Mesendoderm (in vitro differentiated cells): ENCODE data around the gene PEX14.
"Not testable (repeated sequence)": the region's sequence is repeated elsewhere in the genome, so short reads cannot be mapped to it uniquely, and the experiment has no call there.

ENCODE experiments used
- DNase-seq: peaks from one replicate; pipeline ENCODE4 v3.0.0; 2013
- H2AK5ac ChIP-seq: 2 replicates; pipeline ENCODE4 v1.6.1; 2013; ENCODE audit warnings: low read length, inconsistent platforms
- H2BK120ac ChIP-seq: 2 replicates; pipeline ENCODE4 v1.6.1; 2013; ENCODE audit warnings: low read depth, mild to moderate bottlenecking, low read length, moderate library complexity, mixed read lengths
- H2BK15ac ChIP-seq: replicated peaks from 2 replicates; pipeline ENCODE4 v1.6.1; 2013; ENCODE audit warnings: low read depth, mild to moderate bottlenecking, moderate library complexity
- H2BK5ac ChIP-seq: 2 replicates; pipeline ENCODE4 v1.6.1; 2013; ENCODE audit warnings: low read length, inconsistent platforms
- H3K18ac ChIP-seq: 2 replicates; pipeline ENCODE4 v1.6.1; 2013; ENCODE audit warnings: mild to moderate bottlenecking, low read length, mixed read lengths
- H3K23ac ChIP-seq: one replicate; pipeline ENCODE4 v1.6.1; 2013; ENCODE audit warnings: low read length
- H3K27ac ChIP-seq: 2 replicates; pipeline ENCODE4 v1.5.1; 2013; ENCODE audit warnings: low read depth, mild to moderate bottlenecking, inconsistent platforms, low read length, moderate library complexity
- H3K27me3 ChIP-seq: 2 replicates; pipeline ENCODE4 v1.6.1; 2013; ENCODE audit warnings: low read length, control low read depth, mild to moderate bottlenecking, inconsistent platforms; ENCODE audit not compliant: insufficient read depth, poor library complexity
- H3K36me3 ChIP-seq: 2 replicates; pipeline ENCODE4 v1.6.1; 2013; ENCODE audit warnings: low read length, inconsistent platforms; ENCODE audit not compliant: control insufficient read depth, insufficient read depth
- H3K4ac ChIP-seq: one replicate; pipeline ENCODE4 v1.6.1; 2013; ENCODE audit warnings: low read depth, mild to moderate bottlenecking, low read length, moderate library complexity
- H3K4me1 ChIP-seq: 2 replicates; pipeline ENCODE4 v1.6.1; 2013; ENCODE audit warnings: low read depth, low read length, inconsistent platforms; ENCODE audit not compliant: control insufficient read depth
- H3K4me2 ChIP-seq: 2 replicates; pipeline ENCODE4 v1.6.1; 2013; ENCODE audit warnings: low read length
- H3K4me3 ChIP-seq: 2 replicates; pipeline ENCODE4 v1.5.1; 2013; ENCODE audit warnings: mild to moderate bottlenecking, low read length
- H3K56ac ChIP-seq: one replicate; pipeline ENCODE4 v1.6.1; 2013; ENCODE audit warnings: low read length
- H3K79me1 ChIP-seq: 2 replicates; pipeline ENCODE4 v1.6.1; 2013; ENCODE audit warnings: low read length, inconsistent platforms
- H3K79me2 ChIP-seq: 2 replicates; pipeline ENCODE4 v1.6.1; 2013; ENCODE audit warnings: mild to moderate bottlenecking, low read length; ENCODE audit not compliant: control insufficient read depth, insufficient read depth
- H3K9ac ChIP-seq: 2 replicates; pipeline ENCODE4 v1.6.1; 2013; ENCODE audit warnings: low read length, inconsistent platforms
- H4K5ac ChIP-seq: one replicate; pipeline ENCODE4 v1.6.1; 2013; ENCODE audit warnings: low read length
- H4K8ac ChIP-seq: one replicate; pipeline ENCODE4 v1.6.1; 2013; ENCODE audit warnings: low read depth, mild to moderate bottlenecking, control low read depth, low read length, moderate library complexity
- WGBS: extraction: QIAGEN DNeasy Blood & Tissue Kit; methylation state at CpG from one replicate; pipeline ENCODE4 v1.1.7; 2013; ENCODE audit warnings: low lambda C conversion rate, missing lambda C conversion rate; ENCODE audit not compliant: insufficient coverage; ENCODE audit errors: extremely low coverage; 5-methylcytosine and 5-hydroxymethylcytosine counted together

Gene PEX14

GRCh38 chr1:10456048-10456447, 18.7 kb upstream of the PEX14 start:
- Histone ChIP-seq H3K79me2 (no peaks in the 10 kb centered on the region), H2BK15ac (no peak overlapping the region), H3K18ac (no peak overlapping the region), H3K27ac (no peak overlapping the region), H3K4me3 (no peak overlapping the region), H3K23ac (no peak overlapping the region), H3K27me3 (no peaks in the 10 kb centered on the region), H4K5ac (no peak overlapping the region), H3K56ac (no peak overlapping the region), H3K4ac (no peak overlapping the region), H4K8ac (no peak overlapping the region), H2BK5ac (no peak overlapping the region), H2AK5ac (no peak overlapping the region), H3K79me1 (no peaks in the 10 kb centered on the region), H3K4me1 (no peaks in the 10 kb centered on the region), H3K9ac (no peak overlapping the region), H3K4me2 (no peak overlapping the region), H3K36me3 (no peaks in the 10 kb centered on the region), H2BK120ac (no peak overlapping the region)
- no CpG with 5 or more reads among the region's 5 CpGs for WGBS
- DNase-seq, result peak; percentile 21

GRCh38 chr1:10456661-10457060, 18.1 kb upstream of the PEX14 start:
- no peaks in the 10 kb centered on the region for H3K79me2 ChIP-seq
- no peak overlapping the region for H3K9ac ChIP-seq
- no peak overlapping the region for H2AK5ac ChIP-seq
- peaks cover 5% of the 10 kb centered on the region for H3K36me3 ChIP-seq
- no peaks in the 10 kb centered on the region for H3K27me3 ChIP-seq
- no peaks in the 10 kb centered on the region for H3K4me1 ChIP-seq
- no peak overlapping the region for H3K4ac ChIP-seq
- H3K4me2 ChIP-seq, result no peak overlapping the region
- no CpG with 5 or more reads among the region's 7 CpGs for WGBS
- no peak overlapping the region for H3K4me3 ChIP-seq
- H3K27ac ChIP-seq, result no peak overlapping the region
- H4K5ac ChIP-seq, result no peak overlapping the region
- H3K56ac ChIP-seq, result no peak overlapping the region
- no peak overlapping the region for H4K8ac ChIP-seq
- no peak overlapping the region for H2BK15ac ChIP-seq
- H3K79me1 ChIP-seq, result no peaks in the 10 kb centered on the region
- H2BK120ac ChIP-seq, result no peak overlapping the region
- DNase-seq, result no peak
- H3K18ac ChIP-seq, result no peak overlapping the region
- H2BK5ac ChIP-seq, result no peak overlapping the region
- H3K23ac ChIP-seq, result no peak overlapping the region

GRCh38 chr1:10457462-10457861, 17.3 kb upstream of the PEX14 start:
- not testable (repeated sequence) for H2AK5ac ChIP-seq, H2BK5ac ChIP-seq, H2BK15ac ChIP-seq, H3K4me2 ChIP-seq, H3K79me2 ChIP-seq, H3K56ac ChIP-seq, H3K4me1 ChIP-seq, H2BK120ac ChIP-seq, H3K4ac ChIP-seq, H3K27ac ChIP-seq, H4K8ac ChIP-seq, H3K9ac ChIP-seq, H3K27me3 ChIP-seq, H3K36me3 ChIP-seq, H3K4me3 ChIP-seq, DNase-seq, H3K18ac ChIP-seq, H4K5ac ChIP-seq, H3K79me1 ChIP-seq, H3K23ac ChIP-seq
- no CpG with 5 or more reads among the region's 7 CpGs for WGBS

- peaks cover 9% of the 10 kb centered on the region for H3K36me3 ChIP-seq
- no peak overlapping the region for H2AK5ac ChIP-seq
- H3K4me3 ChIP-seq, result no peak overlapping the region
- no peak overlapping the region for H3K56ac ChIP-seq
- H4K5ac ChIP-seq, result no peak overlapping the region
- H3K23ac ChIP-seq, result no peak overlapping the region
- no peaks in the 10 kb centered on the region for H3K79me1 ChIP-seq
- WGBS, result no CpG with 5 or more reads among the region's 9 CpGs
- H3K18ac ChIP-seq, result no peak overlapping the region
- no peak overlapping the region for H3K9ac ChIP-seq
- H3K4me1 ChIP-seq, result no peaks in the 10 kb centered on the region
- H2BK120ac ChIP-seq, result no peak overlapping the region
- no peak overlapping the region for H3K4me2 ChIP-seq
- H4K8ac ChIP-seq, result no peak overlapping the region
- H3K79me2 ChIP-seq, result no peaks in the 10 kb centered on the region
- no peak overlapping the region for H3K27ac ChIP-seq
- H3K4ac ChIP-seq, result no peak overlapping the region
- H2BK15ac ChIP-seq, result no peak overlapping the region
- DNase-seq, result no peak
- H2BK5ac ChIP-seq, result no peak overlapping the region
- H3K27me3 ChIP-seq, result no peaks in the 10 kb centered on the region
These were observed 16.9 kb upstream of the PEX14 start for GRCh38 chr1:10457875-10458274.

GRCh38 chr1:10459184-10459583, 15.6 kb upstream of the PEX14 start:
- Histone ChIP-seq H3K4me2 (no peak overlapping the region), H4K8ac (no peak overlapping the region), H3K9ac (no peak overlapping the region), H2AK5ac (no peak overlapping the region), H3K18ac (no peak overlapping the region), H3K4ac (no peak overlapping the region), H3K79me1 (no peaks in the 10 kb centered on the region), H3K27me3 (no peaks in the 10 kb centered on the region), H3K4me3 (no peak overlapping the region), H4K5ac (no peak overlapping the region), H3K27ac (no peak overlapping the region), H2BK5ac (no peak overlapping the region), H2BK120ac (no peak overlapping the region), H2BK15ac (no peak overlapping the region), H3K23ac (no peak overlapping the region), H3K4me1 (no peaks in the 10 kb centered on the region), H3K36me3 (peaks cover 11% of the 10 kb centered on the region), H3K79me2 (no peaks in the 10 kb centered on the region), H3K56ac (no peak overlapping the region)
- WGBS, result no CpG with 5 or more reads among the region's 3 CpGs
- DNase-seq, result peak; percentile 73

GRCh38 chr1:10467078-10467477, 7.7 kb upstream of the PEX14 start:
- no peak overlapping the region for H3K4ac ChIP-seq
- H3K18ac ChIP-seq, result no peak overlapping the region
- H3K23ac ChIP-seq, result no peak overlapping the region
- H3K27ac ChIP-seq, result no peak overlapping the region
- no peak overlapping the region for H2BK120ac ChIP-seq
- H3K4me3 ChIP-seq, result no peak overlapping the region
- peaks cover 3% of the 10 kb centered on the region for H3K79me1 ChIP-seq
- no peak overlapping the region for H4K8ac ChIP-seq
- no CpG with 5 or more reads among the region's 2 CpGs for WGBS
- no peak for DNase-seq
- H3K36me3 ChIP-seq, result peaks cover 16% of the 10 kb centered on the region
- H2AK5ac ChIP-seq, result no peak overlapping the region
- H3K4me1 ChIP-seq, result peaks cover 2% of the 10 kb centered on the region
- H3K9ac ChIP-seq, result no peak overlapping the region
- no peak overlapping the region for H2BK15ac ChIP-seq
- H3K27me3 ChIP-seq, result no peaks in the 10 kb centered on the region
- no peak overlapping the region for H4K5ac ChIP-seq
- no peak overlapping the region for H3K56ac ChIP-seq
- no peak overlapping the region for H2BK5ac ChIP-seq
- no peak overlapping the region for H3K4me2 ChIP-seq
- H3K79me2 ChIP-seq, result peaks cover 10% of the 10 kb centered on the region
